Central memory CD8-positive, alpha-beta T cell (primary cell): ENCODE data around the gene LIN7A.

ENCODE experiments used
- ATAC-seq: fragments of 150-1000 bp; cut with Tn5 transposase; replicated peaks from 2 replicates; pipeline ENCODE4 v1.10.0; 2022; ENCODE audit warnings: mild to moderate bottlenecking, moderate FRiP score, moderate number of reproducible peaks; ENCODE audit not compliant: poor library complexity, severe bottlenecking; ENCODE audit errors: extremely low read depth
- DNase-seq, 2 donors: peaks; one replicate each; pipeline ENCODE4 v3.0.0; 2021; ENCODE audit warnings: low spot score in 2 of 2
- H3K27ac Mint-ChIP-seq: one replicate; pipeline ENCODE4 v1.8.0; 2022; ENCODE audit warnings: low read depth, mild to moderate bottlenecking, moderate library complexity, mixed read lengths
- H3K27me3 Mint-ChIP-seq: one replicate; pipeline ENCODE4 v1.8.0; 2022; ENCODE audit warnings: mixed read lengths
- H3K36me3 Mint-ChIP-seq: one replicate; pipeline ENCODE4 v1.8.0; 2022; ENCODE audit warnings: mild to moderate bottlenecking, moderate library complexity, mixed read lengths; ENCODE audit not compliant: insufficient read depth
- H3K4me1 Mint-ChIP-seq: one replicate; pipeline ENCODE4 v1.8.0; 2022; ENCODE audit warnings: mixed read lengths
- H3K4me3 Mint-ChIP-seq: one replicate; pipeline ENCODE4 v1.8.0; 2022; ENCODE audit warnings: mild to moderate bottlenecking, moderate library complexity, mixed read lengths
- H3K9me3 Mint-ChIP-seq: one replicate; pipeline ENCODE4 v1.8.0; 2022; ENCODE audit warnings: mixed read lengths

Gene LIN7A

DNA sequence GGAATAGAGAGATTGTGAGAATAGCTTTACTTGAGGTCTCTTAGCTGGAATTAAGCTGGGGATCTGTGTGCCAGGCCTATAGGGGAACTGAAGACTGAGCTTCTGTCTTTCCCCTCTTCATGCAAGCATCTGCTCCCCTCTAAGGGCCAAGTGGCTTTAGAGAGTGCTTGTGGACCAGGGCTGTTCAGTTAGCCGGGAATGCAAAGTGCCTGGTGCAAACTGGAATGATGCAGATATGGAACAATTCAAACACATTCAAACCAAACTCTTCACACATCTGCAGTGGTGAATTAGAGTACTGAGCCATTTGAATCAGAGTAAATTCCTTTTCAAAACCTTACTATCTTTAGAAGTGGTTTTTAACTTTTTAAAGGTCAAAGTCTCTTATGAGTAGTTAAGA lies 99.0 kb downstream of the LIN7A start:
- no peak overlapping the region for H3K27ac Mint-ChIP-seq
- no peak overlapping the region for H3K4me3 Mint-ChIP-seq
- ATAC-seq (no peak), DNase-seq (no peak)
- H3K36me3 Mint-ChIP-seq, result no peaks in the 10 kb centered on the region
- H3K4me1 Mint-ChIP-seq, result no peaks in the 10 kb centered on the region
- peaks cover 15% of the 10 kb centered on the region for H3K9me3 Mint-ChIP-seq
- H3K27me3 Mint-ChIP-seq, result no peaks in the 10 kb centered on the region

DNA sequence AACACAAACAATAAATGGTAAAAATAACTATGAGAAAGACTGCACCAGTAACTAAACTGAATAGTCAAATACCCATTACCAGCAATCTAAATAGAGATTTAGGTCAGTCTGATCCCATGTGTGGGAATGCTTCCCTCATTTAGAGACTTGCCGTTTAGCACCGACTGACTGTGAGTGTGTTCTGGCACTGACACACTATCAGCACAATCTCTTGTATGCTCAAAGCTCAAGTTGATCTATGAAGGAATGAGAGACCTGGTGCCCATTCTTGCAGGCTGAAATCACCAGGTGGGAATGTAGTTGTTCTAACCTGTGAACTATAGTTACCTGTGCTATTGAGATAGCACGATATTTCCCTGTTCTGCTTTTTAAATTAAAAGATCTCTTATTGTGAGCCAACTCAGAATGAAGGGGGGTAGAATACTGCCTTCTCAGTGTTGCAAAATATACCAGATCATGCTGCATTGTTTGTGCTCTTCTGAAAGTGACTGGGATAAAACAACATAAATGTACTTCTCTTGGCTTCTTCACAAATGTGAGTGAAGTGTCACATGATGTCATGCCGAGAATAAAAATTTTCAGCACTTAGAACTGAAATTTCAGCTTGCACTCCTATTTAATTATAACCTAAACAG lies 99.6 kb downstream of the LIN7A start:
- no peaks in the 10 kb centered on the region for H3K4me1 Mint-ChIP-seq
- H3K4me3 Mint-ChIP-seq, result no peak overlapping the region
- no peaks in the 10 kb centered on the region for H3K36me3 Mint-ChIP-seq
- no peaks in the 10 kb centered on the region for H3K27me3 Mint-ChIP-seq
- peaks cover 20% of the 10 kb centered on the region for H3K9me3 Mint-ChIP-seq
- H3K27ac Mint-ChIP-seq, result no peak overlapping the region
- DNase-seq (no peak), ATAC-seq (no peak)

GRCh38 chr12:80837342-80837978 lies 100.3 kb downstream of the LIN7A start:
- Mint-ChIP-seq H3K4me3 (no peak overlapping the region), H3K36me3 (no peaks in the 10 kb centered on the region), H3K27ac (no peak overlapping the region)

DNA sequence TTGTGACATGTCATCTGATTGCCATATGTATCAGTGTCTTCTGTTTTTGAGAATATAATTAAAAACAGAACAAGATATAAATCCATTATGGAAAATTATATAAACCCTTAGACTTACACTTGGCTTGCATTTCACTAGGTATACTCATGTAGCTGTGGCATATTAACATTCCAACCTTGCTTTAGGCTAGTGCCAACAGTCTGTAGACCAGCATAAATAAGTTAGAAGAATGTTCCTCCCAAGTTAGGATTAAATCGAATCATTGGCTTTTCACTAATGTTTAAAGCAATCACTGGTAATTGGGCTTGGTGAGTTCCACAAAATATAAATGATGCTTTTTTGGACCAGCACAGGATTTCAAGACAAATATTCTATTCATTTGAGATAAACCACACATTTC lies 103.0 kb downstream of the LIN7A start:
- no peak overlapping the region for H3K27ac Mint-ChIP-seq

More at GRCh38 chr12:80837342-80837978, 100.3 kb downstream of the LIN7A start:
- ATAC-seq, result no peak
- no peak for DNase-seq
- Mint-ChIP-seq H3K4me1 (no peaks in the 10 kb centered on the region), H3K27me3 (no peaks in the 10 kb centered on the region), H3K9me3 (peaks cover 22% of the 10 kb centered on the region)

DNA sequence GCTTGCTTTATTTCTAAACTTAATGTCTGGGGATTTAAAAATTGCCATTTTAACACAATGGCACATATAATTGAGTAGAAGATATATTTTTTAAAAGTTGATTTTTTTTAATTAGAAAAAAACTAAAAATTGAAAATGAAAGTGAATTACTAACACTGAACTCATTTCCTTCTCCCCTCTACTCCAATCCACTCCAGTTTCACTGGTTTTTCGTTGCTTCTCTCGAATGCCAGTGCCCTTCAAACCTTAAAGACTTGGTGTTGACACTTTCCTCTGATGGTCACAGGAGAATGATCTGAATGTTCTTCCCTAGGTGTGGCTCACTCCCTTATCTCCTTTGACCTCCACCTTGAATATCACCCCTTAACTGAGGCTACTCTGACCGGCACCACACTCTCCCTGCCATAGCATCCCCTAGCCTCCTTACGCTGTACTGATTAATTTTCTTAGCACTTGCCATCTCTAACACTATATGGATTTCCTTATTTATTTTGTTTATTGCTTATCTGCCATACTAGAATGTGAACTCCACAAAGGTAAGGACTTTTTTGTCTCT lies 107.1 kb downstream of the LIN7A start:
- no peaks in the 10 kb centered on the region for H3K4me1 Mint-ChIP-seq
- ATAC-seq, result no peak
- no peak overlapping the region for H3K27ac Mint-ChIP-seq
- no peak for DNase-seq
- no peaks in the 10 kb centered on the region for H3K36me3 Mint-ChIP-seq
- no peak overlapping the region for H3K4me3 Mint-ChIP-seq
- H3K9me3 Mint-ChIP-seq, result peaks cover 19% of the 10 kb centered on the region
- H3K27me3 Mint-ChIP-seq, result no peaks in the 10 kb centered on the region

More for the DNA sequence above, 103.0 kb downstream of the LIN7A start:
- no peaks in the 10 kb centered on the region for H3K27me3 Mint-ChIP-seq
- ATAC-seq (no peak), DNase-seq (no peak)
- H3K9me3 Mint-ChIP-seq, result peaks cover 21% of the 10 kb centered on the region
- H3K4me3 Mint-ChIP-seq, result no peak overlapping the region
- no peaks in the 10 kb centered on the region for H3K36me3 Mint-ChIP-seq
- no peaks in the 10 kb centered on the region for H3K4me1 Mint-ChIP-seq

- Mint-ChIP-seq H3K27me3 (no peaks in the 10 kb centered on the region), H3K36me3 (no peaks in the 10 kb centered on the region), H3K4me3 (no peak overlapping the region), H3K9me3 (peaks cover 19% of the 10 kb centered on the region), H3K4me1 (no peaks in the 10 kb centered on the region), H3K27ac (no peak overlapping the region)
- ATAC-seq, result no peak
- DNase-seq, result no peak
Measured at GRCh38 chr12:80829767-80830166, 108.0 kb downstream of the LIN7A start.

- H3K27ac Mint-ChIP-seq, result no peak overlapping the region
- no peak overlapping the region for H3K4me3 Mint-ChIP-seq
- DNase-seq (no peak), ATAC-seq (no peak)
- H3K27me3 Mint-ChIP-seq, result no peaks in the 10 kb centered on the region
- H3K9me3 Mint-ChIP-seq, result peaks cover 15% of the 10 kb centered on the region
- no peaks in the 10 kb centered on the region for H3K36me3 Mint-ChIP-seq
- no peaks in the 10 kb centered on the region for H3K4me1 Mint-ChIP-seq
Measured at GRCh38 chr12:80825506-80825905, 112.2 kb downstream of the LIN7A start.

DNA sequence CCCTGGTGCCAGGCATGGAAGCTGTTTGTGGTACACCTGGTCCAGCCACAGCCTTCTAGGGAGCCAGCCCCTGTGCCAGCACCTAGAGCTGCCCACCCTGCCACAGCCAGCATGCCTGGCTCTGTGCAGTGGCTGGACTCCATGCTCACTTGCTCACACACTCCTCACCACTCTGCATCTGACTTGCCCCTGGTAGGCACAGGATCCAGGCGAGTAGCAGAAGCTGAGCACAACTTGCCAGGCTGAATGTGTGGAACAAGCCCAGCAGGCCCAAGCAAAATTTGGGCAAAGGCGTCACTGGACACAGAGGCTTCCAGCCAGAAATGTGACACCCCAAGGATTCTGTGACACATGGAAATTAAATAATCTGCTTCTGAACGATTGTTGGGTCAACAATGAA lies 114.3 kb downstream of the LIN7A start:
- H3K9me3 Mint-ChIP-seq, result peaks cover 7% of the 10 kb centered on the region
- no peaks in the 10 kb centered on the region for H3K27me3 Mint-ChIP-seq
- DNase-seq (no peak), ATAC-seq (no peak)
- H3K36me3 Mint-ChIP-seq, result no peaks in the 10 kb centered on the region
- no peak overlapping the region for H3K27ac Mint-ChIP-seq
- no peaks in the 10 kb centered on the region for H3K4me1 Mint-ChIP-seq
- no peak overlapping the region for H3K4me3 Mint-ChIP-seq

DNA sequence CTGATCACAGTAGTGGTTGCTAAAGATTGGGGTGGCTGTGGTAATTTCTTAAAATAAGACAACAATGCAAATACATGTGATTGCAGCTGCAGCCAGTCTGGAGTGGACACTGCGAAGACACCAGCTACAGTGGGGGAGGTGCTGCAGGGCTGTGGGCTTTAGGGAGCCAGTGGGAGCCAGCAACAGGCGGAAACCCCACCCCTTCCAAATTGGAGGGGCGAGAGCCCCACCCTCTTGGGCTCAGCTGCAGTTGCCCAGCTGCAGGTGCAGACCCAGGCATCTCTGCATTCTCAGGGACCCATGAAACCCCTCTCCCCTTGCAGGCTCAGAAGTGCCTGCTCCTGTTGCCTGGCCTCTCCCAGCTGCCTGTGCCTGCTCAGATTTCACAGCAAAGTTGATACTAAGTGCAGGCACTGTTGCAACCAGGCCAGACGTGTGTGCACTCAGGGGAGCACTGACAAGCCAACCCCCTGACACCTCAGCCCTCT lies 116.2 kb downstream of the LIN7A start:
- DNase-seq (no peak), ATAC-seq (no peak)
- Mint-ChIP-seq H3K9me3 (peaks cover 7% of the 10 kb centered on the region), H3K4me1 (no peaks in the 10 kb centered on the region), H3K27me3 (no peaks in the 10 kb centered on the region), H3K27ac (no peak overlapping the region), H3K4me3 (no peak overlapping the region), H3K36me3 (no peaks in the 10 kb centered on the region)

DNA sequence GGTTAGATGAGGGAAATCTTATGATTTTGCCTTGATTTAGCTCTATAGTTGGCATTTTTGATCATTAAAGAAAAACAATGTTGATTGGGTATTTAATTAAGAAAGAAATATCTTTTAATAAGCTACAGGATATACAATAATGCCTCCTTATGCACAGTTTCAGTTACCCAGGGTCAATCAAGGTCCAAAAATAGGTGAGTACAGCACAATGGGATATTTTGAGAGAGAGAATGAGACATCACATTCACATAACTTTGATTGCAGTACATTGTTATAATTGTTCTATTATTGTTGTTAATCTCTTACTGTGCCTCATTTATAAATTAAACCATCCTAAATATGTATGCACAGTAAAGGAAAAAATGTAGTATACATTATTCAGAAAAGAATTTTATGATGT lies 118.9 kb downstream of the LIN7A start:
- ATAC-seq (no peak), DNase-seq (no peak)
- Mint-ChIP-seq H3K9me3 (peaks cover 4% of the 10 kb centered on the region), H3K27me3 (no peaks in the 10 kb centered on the region), H3K27ac (no peak overlapping the region), H3K4me3 (no peak overlapping the region), H3K36me3 (no peaks in the 10 kb centered on the region), H3K4me1 (no peaks in the 10 kb centered on the region)

- DNase-seq (no peak), ATAC-seq (no peak)
- Mint-ChIP-seq H3K36me3 (no peaks in the 10 kb centered on the region), H3K27ac (no peak overlapping the region), H3K4me1 (no peaks in the 10 kb centered on the region), H3K27me3 (no peaks in the 10 kb centered on the region), H3K9me3 (peaks cover 5% of the 10 kb centered on the region), H3K4me3 (no peak overlapping the region)
Measured at GRCh38 chr12:80815351-80815750, 122.4 kb downstream of the LIN7A start.

- Mint-ChIP-seq H3K4me1 (no peaks in the 10 kb centered on the region), H3K9me3 (peaks cover 5% of the 10 kb centered on the region), H3K27me3 (no peaks in the 10 kb centered on the region), H3K4me3 (no peak overlapping the region), H3K27ac (no peak overlapping the region), H3K36me3 (no peaks in the 10 kb centered on the region)
- no peak for DNase-seq
- no peak for ATAC-seq
Measured at GRCh38 chr12:80814453-80814852, 123.3 kb downstream of the LIN7A start.

- peaks cover 5% of the 10 kb centered on the region for H3K9me3 Mint-ChIP-seq
- H3K27me3 Mint-ChIP-seq, result no peaks in the 10 kb centered on the region
- no peaks in the 10 kb centered on the region for H3K36me3 Mint-ChIP-seq
- H3K4me1 Mint-ChIP-seq, result no peaks in the 10 kb centered on the region
- H3K27ac Mint-ChIP-seq, result no peak overlapping the region
- H3K4me3 Mint-ChIP-seq, result no peak overlapping the region
- ATAC-seq (no peak), DNase-seq (no peak)
Measured at GRCh38 chr12:80813820-80814219, 123.9 kb downstream of the LIN7A start.
